ENCODE data around the gene FAAP100. TPM values are rescaled to one million over a fixed set of nuclear protein-coding genes. Genes with fewer than 3 reads are reported as not detected.
A peak's percentile ranks its signal among the peaks of the same experiment; 100 is the strongest.
"Not testable (repeated sequence)": the region's sequence is repeated elsewhere in the genome, so short reads cannot be mapped to it uniquely, and the experiment has no call there.

The FAAP100 gene
- polyA plus RNA-seq, 3 donors = 16.5 to 34.0 (median 27.0) TPM

GRCh38 chr17:81532490-81533287, 19.5 kb downstream of the FAAP100 start:
- no peak for DNase-seq (ENCODE audit: extremely low read depth in 1 of 11, low read depth in 9 of 11, low spot score in 4 of 11)

GRCh38 chr17:81531998-81532404, 20.2 kb downstream of the FAAP100 start:
- not testable (repeated sequence) for DNase-seq (ENCODE audit: extremely low read depth in 1 of 11, low read depth in 9 of 11, low spot score in 4 of 11)

- DNase-seq (ENCODE audit: extremely low read depth in 1 of 11, low read depth in 9 of 11, low spot score in 4 of 11) = not testable (repeated sequence)
Observed at GRCh38 chr17:81531013-81531412, 21.1 kb downstream of the FAAP100 start.

- DNase-seq (ENCODE audit: extremely low read depth in 1 of 11, low read depth in 9 of 11, low spot score in 4 of 11) = no peak
Observed at GRCh38 chr17:81529437-81529803, 22.7 kb downstream of the FAAP100 start.

GRCh38 chr17:81528651-81529436, 23.3 kb downstream of the FAAP100 start:
- no peak for DNase-seq (ENCODE audit: extremely low read depth in 1 of 11, low read depth in 9 of 11, low spot score in 4 of 11)

- DNase-seq (ENCODE audit: extremely low read depth in 1 of 11, low read depth in 9 of 11, low spot score in 4 of 11) = no peak
Observed at GRCh38 chr17:81528384-81528650, 23.8 kb downstream of the FAAP100 start.

GRCh38 chr17:81527591-81528383, 24.4 kb downstream of the FAAP100 start, which contains the start of gene FSCN2:
Gene FSCN2, plus strand, starts transcription at chr17:81528377. Its CDS starts 155 bp downstream, at chr17:81528532.
- DNase-seq (ENCODE audit: extremely low read depth in 1 of 11, low read depth in 9 of 11, low spot score in 4 of 11) = no peak

GRCh38 chr17:81526662-81527571, 25.2 kb downstream of the FAAP100 start:
- DNase-seq (ENCODE audit: extremely low read depth in 1 of 11, low read depth in 9 of 11, low spot score in 4 of 11) = no peak

GRCh38 chr17:81524865-81525159, 27.3 kb downstream of the FAAP100 start:
- DNase-seq (ENCODE audit: extremely low read depth in 1 of 11, low read depth in 9 of 11, low spot score in 4 of 11) = no peak

GRCh38 chr17:81524039-81524864, 27.9 kb downstream of the FAAP100 start:
- DNase-seq (ENCODE audit: extremely low read depth in 1 of 11, low read depth in 9 of 11, low spot score in 4 of 11) = no peak

GRCh38 chr17:81523402-81524038, 28.6 kb downstream of the FAAP100 start:
- no peak for DNase-seq (ENCODE audit: extremely low read depth in 1 of 11, low read depth in 9 of 11, low spot score in 4 of 11)

- DNase-seq (ENCODE audit: extremely low read depth in 1 of 11, low read depth in 9 of 11, low spot score in 4 of 11) = peak in 6 of 11 donors; percentile 69 to 88 (median 80)
Observed at GRCh38 chr17:81522491-81523401, 29.4 kb downstream of the FAAP100 start.

GRCh38 chr17:81520021-81520901, 31.9 kb downstream of the FAAP100 start:
- no peak for DNase-seq (ENCODE audit: extremely low read depth in 1 of 11, low read depth in 9 of 11, low spot score in 4 of 11)

- no peak for DNase-seq (ENCODE audit: extremely low read depth in 1 of 11, low read depth in 9 of 11, low spot score in 4 of 11)
Observed at GRCh38 chr17:81519284-81520020, 32.7 kb downstream of the FAAP100 start.

- no peak for DNase-seq (ENCODE audit: extremely low read depth in 1 of 11, low read depth in 9 of 11, low spot score in 4 of 11)
Observed at GRCh38 chr17:81518785-81519283, 33.3 kb downstream of the FAAP100 start.
